ENCODE measurements around the gene DNMT3L. TPM values are rescaled to one million over a fixed set of nuclear protein-coding genes. Genes with fewer than 3 reads are reported as not detected.
"Not testable (repeated sequence)": the region's sequence is repeated elsewhere in the genome, so short reads cannot be mapped to it uniquely, and the experiment has no call there.

Gene DNMT3L
- total RNA-seq, 1 donor from 2014 or later: not detected

- intact Hi-C loops (cut with DNase I): no loop called here
- no peaks in the 10 kb centered on the region for H3K27me3 ChIP-seq
- TF ChIP-seq CTCF (IDR thresholded peaks at IDR 0.05): no peak
- no peak for DNase-seq
- no peaks in the 10 kb centered on the region for H3K36me3 ChIP-seq
- H3K4me3 ChIP-seq: no peak overlapping the region
- ATAC-seq: no peak
- H3K4me1 ChIP-seq: no peaks in the 10 kb centered on the region
- no peaks in the 10 kb centered on the region for H3K9me3 ChIP-seq
- H3K27ac ChIP-seq: no peak overlapping the region
Observed at GRCh38 chr21:44199448-44199847, 62.2 kb downstream of the DNMT3L start.

GRCh38 chr21:44197156-44197516 is 64.6 kb downstream of the DNMT3L start:
- H3K27ac ChIP-seq; H3K4me1 ChIP-seq; H3K4me3 ChIP-seq; DNase-seq; H3K27me3 ChIP-seq; intact Hi-C loops (cut with DNase I); H3K36me3 ChIP-seq; H3K9me3 ChIP-seq; ATAC-seq: not testable (repeated sequence)

Other genes starting within 250 kb of the DNMT3L start
- 42.6 TPM for gene TRAPPC10, start 249.6 kb downstream of the DNMT3L start, total RNA-seq
- gene PWP2, start 154.5 kb downstream of the DNMT3L start, total RNA-seq: 9.9 TPM
- gene GATD3, start 128.2 kb downstream of the DNMT3L start, total RNA-seq: 44.5 TPM
- gene ICOSLG, start 21.0 kb downstream of the DNMT3L start, total RNA-seq: 11.3 TPM
- not detected for gene AIRE, start 24.0 kb upstream of the DNMT3L start, total RNA-seq
- 101 TPM for gene PFKL, start 38.2 kb upstream of the DNMT3L start, total RNA-seq
- gene CFAP410, start 77.5 kb upstream of the DNMT3L start, total RNA-seq: 25.4 TPM
- 10.0 TPM for gene TRPM2, start 91.7 kb upstream of the DNMT3L start, total RNA-seq
- gene LRRC3, start 193.6 kb upstream of the DNMT3L start, total RNA-seq: 3.6 TPM

All from upper lobe of right lung (tissue), 1 donor.